GM21367 (cell line): ENCODE measurements around the gene NLRP6.
A peak's percentile ranks its signal among the peaks of the same experiment; 100 is the strongest.
"Not testable (repeated sequence)": the region's sequence is repeated elsewhere in the genome, so short reads cannot be mapped to it uniquely, and the experiment has no call there.

ENCODE experiments used
- ATAC-seq: cut with Tn5 transposase; IDR thresholded peaks from one replicate; pipeline ENCODE4 v1.9.1; 2021; ENCODE audit not compliant: unreplicated experiment

Gene NLRP6

GRCh38 chr11:306645-307371, 28.6 kb downstream of the NLRP6 start:
- ATAC-seq: no peak

- not testable (repeated sequence) for ATAC-seq
Observed at GRCh38 chr11:307766-308708, 29.8 kb downstream of the NLRP6 start, which contains the start of gene IFITM2. IFITM2 (plus strand) TSS chr11:307816; CDS start chr11:308193, 377 bp downstream.

DNA sequence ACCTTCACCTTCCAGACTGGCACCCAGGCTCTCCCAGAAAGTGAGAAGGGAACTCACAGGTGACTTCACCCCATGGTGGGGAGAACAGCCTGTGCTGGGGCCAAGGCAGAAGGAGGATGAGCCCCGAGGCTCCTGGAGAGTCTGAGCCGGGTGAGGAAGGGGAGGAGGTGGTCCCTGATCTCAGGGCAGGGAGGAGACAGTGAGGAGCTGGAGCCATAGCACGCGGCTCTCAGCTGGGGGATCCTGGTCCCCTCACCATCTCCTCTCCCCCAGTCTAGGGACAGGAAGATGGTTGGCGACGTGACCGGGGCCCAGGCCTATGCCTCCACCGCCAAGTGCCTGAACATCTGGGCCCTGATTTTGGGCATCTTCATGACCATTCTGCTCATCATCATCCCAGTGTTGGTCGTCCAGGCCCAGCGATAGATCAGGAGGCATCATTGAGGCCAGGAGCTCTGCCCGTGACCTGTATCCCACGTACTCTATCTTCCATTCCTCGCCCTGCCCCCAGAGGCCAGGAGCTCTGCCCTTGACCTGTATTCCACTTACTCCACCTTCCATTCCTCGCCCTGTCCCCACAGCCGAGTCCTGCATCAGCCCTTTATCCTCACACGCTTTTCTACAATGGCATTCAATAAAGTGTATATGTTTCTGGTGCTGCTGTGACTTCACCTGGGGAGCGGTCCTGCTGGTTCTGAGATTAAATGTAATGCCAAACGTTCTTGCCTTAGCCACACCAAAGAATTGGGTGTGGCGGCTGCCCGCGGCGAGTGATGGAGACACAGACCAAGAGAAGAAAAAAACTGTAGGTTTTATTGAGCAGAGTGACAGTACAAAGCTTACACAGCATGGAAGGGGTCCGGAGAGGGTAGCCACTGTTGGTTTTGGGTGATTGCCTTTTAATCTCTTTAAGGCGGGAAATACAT, 30.8 kb downstream of the NLRP6 start:
- not testable (repeated sequence) for ATAC-seq

GRCh38 chr11:309979-310572, 31.9 kb downstream of the NLRP6 start:
- not testable (repeated sequence) for ATAC-seq

DNA sequence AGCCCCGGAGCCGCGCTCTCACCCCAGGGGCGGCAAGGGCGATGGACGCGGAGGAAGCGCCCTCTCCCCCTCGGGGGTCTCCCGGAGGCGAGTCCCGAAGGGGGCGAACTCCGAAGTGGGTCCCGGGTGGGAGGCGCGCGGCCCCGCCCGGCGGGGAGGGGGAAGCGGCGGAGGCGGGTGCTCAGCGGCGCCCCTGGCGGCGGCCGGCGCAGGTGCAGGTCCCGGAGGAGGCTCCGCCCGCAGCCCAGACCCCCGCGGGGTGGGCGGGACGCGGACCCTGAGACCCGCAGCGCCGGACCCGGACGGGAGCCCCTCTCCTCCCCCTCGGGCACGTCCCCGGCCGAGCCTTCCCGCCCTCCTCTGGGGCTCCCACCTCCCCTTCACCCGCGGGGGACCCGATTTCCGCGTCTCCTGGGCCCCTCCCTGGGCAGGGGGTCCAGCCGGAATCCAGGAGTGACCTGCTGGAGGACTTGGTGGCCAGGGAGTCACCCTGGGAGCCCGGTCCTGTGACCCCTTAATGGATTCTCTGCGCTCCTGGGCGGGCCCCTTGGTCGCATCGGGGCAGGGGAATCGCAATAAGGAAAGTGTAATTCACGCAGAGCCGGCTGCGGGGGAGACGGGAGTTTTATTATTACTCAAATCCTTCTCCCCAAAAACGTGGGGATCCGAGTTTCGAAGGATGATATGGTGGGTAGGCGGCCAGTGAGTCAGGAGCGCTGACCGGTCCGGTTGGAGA, 33.0 kb downstream of the NLRP6 start:
- ATAC-seq: not testable (repeated sequence)

DNA sequence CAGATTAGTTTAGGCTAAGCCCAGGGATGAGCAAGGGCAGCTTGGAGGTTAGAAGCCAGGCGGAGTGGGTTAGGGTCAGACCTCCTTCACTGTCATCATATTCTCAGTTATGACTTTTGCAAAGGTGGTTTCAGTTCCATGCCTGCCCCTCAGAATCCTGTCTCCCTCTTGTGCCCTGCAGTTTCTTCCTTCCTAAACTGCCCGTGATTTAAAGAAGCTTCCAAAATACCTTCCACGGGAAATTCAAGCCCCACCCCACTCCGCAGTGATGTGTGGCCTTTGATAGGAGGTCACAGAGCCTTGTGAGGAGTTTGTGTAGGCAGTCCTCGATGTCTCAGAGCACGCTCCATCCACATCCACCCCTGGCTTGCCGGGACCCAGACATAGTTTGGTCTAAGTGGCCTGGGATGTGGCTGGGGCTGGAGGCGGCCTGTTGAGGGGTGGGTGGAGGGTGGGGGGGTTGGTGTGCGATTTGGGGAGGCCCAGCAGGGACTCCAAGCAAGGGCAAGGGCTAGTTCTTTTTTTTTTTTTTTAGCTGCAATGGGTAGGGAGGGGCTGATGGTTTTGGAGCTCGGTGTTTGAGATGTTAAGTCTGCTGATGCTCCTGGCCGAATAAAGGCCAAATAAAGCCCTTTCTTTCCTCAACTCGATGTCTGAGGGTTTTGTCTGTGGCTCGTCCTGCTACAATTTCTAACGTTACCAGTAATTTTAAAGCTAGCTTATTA, 34.0 kb downstream of the NLRP6 start:
- no peak for ATAC-seq

GRCh38 chr11:313304-313786, 35.1 kb downstream of the NLRP6 start:
- ATAC-seq: no peak

DNA sequence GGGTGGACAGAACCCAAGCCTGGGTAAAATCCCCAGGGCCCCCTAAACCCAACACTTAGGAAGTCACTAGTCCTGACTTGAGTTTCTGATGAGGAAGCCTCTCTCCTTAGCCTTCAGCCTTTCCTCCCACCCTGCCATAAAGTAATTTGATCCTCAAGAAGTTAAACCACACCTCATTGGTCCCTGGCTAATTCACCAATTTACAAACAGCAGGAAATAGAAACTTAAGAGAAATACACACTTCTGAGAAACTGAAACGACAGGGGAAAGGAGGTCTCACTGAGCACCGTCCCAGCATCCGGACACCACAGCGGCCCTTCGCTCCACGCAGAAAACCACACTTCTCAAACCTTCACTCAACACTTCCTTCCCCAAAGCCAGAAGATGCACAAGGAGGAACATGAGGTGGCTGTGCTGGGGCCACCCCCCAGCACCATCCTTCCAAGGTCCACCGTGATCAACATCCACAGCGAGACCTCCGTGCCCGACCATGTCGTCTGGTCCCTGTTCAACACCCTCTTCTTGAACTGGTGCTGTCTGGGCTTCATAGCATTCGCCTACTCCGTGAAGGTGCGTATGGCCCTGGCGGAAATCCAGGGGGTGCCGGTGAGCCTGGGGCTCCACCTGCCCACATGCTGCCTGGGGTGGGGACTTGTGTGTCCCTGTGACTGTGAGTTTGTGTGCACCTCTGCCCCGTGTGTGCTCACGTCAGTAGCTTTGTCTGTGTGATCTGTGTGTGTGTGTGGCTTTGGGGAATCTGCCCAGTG, 35.8 kb downstream of the NLRP6 start, which contains the start of gene IFITM1:
Gene IFITM1 (plus strand): TSS at position 254 of the 767 bp plus-strand sequence. CDS start 131 bp downstream, at position 385.
- ATAC-seq: no peak

GRCh38 chr11:314554-314875, 36.3 kb downstream of the NLRP6 start:
- not testable (repeated sequence) for ATAC-seq

DNA sequence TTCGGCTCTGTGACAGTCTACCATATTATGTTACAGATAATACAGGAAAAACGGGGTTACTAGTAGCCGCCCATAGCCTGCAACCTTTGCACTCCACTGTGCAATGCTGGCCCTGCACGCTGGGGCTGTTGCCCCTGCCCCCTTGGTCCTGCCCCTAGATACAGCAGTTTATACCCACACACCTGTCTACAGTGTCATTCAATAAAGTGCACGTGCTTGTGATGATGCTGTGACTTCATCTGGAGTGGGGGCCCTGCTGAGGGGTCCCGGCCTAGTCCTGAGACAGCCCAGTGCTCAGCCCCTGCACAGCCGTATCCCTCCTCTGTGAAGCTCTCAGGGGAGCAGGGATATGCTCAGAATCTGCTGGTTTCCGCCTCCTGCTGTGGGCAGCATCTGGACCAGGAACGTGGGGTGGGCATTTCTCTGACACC, 36.9 kb downstream of the NLRP6 start:
- no peak for ATAC-seq

DNA sequence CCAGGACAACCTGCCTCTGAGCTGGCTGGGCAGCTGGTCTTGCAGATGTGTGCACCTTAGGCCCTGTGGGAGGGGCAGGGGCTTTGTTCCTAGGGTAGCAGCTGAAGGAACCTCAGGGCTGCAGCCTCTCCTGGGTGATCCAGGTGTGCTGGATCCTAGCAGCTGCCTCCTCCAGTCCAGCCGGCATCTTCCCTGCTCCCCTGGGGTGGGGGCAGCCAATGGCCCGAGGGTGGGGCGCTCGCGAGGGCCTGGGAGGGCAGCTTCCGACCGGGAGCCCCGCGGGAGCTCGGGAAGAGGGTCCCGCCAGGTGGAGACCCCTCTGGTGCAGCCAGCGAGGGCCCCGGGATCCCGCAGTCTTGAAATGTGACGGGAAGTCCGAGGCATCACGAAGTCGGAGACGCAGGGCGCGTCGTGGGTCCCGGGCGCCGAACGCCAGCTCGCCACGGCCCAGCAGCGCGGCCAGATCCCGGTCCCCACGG, 37.3 kb downstream of the NLRP6 start:
- no peak for ATAC-seq

DNA sequence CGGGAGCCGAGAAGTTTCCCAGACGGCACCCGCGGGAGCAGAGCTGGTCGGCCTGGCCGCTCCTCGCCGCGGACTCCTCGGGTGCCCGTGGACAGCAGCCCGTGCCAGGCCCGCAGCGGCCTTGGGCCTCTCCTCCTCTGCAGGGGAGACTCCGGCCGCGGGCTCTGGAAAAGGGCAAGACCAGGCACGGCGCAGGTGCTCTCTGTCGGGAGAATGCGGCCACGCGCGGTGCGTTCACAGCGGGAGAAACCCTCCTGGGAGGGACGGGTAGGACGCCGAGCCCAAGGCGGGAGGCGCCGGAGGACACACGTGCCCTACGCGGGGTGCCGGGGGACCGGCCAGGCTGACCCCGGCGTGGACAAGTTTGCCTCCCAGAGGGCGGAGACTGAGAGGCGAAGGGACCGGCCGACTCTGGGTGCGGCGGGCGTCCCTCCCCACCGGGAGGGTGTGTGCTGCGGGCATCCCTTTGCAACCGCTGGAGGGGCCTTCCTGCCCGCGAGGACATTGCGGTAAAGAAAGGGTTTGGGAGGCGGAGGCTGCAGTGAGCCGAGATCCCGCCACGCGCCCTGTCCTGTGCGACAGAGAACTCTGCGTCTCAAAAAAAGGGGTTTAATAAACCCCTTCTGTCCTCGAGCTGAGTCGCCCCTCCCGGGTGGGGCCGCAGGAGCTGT, 38.0 kb downstream of the NLRP6 start:
- no peak for ATAC-seq

- ATAC-seq: no peak
Observed at GRCh38 chr11:316891-317301, 38.7 kb downstream of the NLRP6 start.

- not testable (repeated sequence) for ATAC-seq
Observed at GRCh38 chr11:317668-318404, 39.6 kb downstream of the NLRP6 start.

GRCh38 chr11:318405-319120, 40.4 kb downstream of the NLRP6 start:
- ATAC-seq: peak; percentile 44
